ENCODE measurements around the gene RHBDL1.

DNA sequence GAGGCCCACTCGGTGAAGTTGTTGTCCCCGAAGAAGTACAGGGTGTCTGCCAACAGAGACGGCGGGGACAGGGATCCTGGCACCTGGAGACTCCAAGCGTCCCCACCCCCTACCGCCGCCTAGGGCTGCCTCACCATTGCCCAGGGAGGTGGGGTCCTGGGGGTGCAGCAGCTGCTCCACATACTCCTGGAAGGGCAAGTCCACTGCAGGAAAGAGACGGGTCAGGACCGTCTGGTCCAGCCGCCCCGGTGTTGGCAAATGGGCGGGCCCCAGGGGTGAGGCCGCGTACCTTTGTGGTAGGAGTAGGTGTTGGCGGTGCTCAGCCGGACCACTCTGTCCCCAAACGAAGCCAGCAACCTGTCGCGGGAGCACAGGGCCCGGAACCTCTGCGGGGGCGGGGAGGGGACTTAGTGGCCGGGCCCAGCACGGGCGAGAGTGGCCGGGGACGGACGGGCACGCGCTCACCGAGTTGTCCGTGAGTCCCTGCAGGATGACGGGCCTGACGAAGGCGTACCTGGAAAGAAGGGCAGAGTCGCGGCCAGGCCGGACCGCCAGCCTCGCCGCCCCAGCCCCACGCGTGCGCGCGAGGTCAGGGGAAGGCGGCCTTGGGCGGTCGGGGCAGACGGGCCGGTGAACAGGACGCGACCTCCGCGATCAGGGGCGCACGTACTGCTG is 8.1 kb downstream of the RHBDL1 start:
- TF ChIP-seq, protein P1, sequence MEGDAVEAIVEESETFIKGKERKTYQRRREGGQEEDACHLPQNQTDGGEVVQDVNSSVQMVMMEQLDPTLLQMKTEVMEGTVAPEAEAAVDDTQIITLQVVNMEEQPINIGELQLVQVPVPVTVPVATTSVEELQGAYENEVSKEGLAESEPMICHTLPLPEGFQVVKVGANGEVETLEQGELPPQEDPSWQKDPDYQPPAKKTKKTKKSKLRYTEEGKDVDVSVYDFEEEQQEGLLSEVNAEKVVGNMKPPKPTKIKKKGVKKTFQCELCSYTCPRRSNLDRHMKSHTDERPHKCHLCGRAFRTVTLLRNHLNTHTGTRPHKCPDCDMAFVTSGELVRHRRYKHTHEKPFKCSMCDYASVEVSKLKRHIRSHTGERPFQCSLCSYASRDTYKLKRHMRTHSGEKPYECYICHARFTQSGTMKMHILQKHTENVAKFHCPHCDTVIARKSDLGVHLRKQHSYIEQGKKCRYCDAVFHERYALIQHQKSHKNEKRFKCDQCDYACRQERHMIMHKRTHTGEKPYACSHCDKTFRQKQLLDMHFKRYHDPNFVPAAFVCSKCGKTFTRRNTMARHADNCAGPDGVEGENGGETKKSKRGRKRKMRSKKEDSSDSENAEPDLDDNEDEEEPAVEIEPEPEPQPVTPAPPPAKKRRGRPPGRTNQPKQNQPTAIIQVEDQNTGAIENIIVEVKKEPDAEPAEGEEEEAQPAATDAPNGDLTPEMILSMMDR (IDR thresholded peaks at IDR 0.05; ENCODE audit: low read depth, low read length, poor library complexity, severe bottlenecking): no peak
- TF ChIP-seq EZH2phosphoT487 (IDR thresholded peaks at IDR 0.05; ENCODE audit: borderline replicate concordance, low read length): no peak
